ENCODE results near the gene AFF1. TPM values are rescaled to one million over a fixed set of nuclear protein-coding genes. Genes with fewer than 3 reads are reported as not detected.
A peak's percentile ranks its signal among the peaks of the same experiment; 100 is the strongest.

Gene AFF1, protein sequence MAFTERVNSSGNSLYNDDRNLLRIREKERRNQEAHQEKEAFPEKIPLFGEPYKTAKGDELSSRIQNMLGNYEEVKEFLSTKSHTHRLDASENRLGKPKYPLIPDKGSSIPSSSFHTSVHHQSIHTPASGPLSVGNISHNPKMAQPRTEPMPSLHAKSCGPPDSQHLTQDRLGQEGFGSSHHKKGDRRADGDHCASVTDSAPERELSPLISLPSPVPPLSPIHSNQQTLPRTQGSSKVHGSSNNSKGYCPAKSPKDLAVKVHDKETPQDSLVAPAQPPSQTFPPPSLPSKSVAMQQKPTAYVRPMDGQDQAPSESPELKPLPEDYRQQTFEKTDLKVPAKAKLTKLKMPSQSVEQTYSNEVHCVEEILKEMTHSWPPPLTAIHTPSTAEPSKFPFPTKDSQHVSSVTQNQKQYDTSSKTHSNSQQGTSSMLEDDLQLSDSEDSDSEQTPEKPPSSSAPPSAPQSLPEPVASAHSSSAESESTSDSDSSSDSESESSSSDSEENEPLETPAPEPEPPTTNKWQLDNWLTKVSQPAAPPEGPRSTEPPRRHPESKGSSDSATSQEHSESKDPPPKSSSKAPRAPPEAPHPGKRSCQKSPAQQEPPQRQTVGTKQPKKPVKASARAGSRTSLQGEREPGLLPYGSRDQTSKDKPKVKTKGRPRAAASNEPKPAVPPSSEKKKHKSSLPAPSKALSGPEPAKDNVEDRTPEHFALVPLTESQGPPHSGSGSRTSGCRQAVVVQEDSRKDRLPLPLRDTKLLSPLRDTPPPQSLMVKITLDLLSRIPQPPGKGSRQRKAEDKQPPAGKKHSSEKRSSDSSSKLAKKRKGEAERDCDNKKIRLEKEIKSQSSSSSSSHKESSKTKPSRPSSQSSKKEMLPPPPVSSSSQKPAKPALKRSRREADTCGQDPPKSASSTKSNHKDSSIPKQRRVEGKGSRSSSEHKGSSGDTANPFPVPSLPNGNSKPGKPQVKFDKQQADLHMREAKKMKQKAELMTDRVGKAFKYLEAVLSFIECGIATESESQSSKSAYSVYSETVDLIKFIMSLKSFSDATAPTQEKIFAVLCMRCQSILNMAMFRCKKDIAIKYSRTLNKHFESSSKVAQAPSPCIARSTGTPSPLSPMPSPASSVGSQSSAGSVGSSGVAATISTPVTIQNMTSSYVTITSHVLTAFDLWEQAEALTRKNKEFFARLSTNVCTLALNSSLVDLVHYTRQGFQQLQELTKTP
- 10 to 100 TPM; 22.9 to 47.1 (median 34.0) TPM for total RNA-seq

DNA sequence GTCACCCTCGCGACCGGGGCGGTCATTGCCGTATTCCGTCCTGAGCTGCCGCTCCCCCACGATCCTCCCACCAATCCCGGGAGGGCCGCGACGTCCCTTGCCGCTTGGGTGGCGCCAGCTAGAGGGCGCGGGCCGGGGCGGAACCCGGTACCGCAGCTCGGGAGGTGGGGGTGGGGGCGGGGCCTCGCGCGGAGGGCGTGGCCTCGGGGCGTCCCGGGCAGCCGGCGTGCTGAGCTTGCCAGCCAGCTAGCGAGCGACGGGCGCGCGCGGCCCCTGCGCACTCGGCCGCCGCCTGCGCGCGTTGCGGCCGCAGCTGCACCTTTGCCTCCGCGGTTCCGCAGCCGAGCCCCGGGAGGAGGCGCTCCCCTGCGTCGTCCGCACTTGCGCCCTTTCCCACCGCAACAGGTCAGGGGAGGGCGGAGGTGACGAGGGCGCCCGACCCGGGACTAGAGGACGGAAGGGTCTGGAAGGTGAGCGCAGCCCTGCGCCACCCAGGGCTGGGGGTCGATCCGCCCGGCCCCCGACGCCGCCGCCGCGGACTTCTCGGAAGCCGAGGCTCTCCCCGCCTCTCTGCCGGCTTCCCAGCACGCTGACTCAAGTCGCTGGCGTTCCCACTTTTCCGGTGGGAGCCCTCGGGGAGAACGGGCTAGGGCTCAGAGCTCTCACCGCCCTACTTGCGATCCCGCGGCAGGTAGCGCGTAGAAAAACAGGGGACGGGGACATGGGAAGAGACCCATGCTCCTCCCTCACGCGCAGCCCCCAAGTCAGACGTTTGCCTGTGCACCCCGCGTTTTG lies at the start of gene AFF1:
Gene AFF1, plus strand, starts transcription at position 241 of the 795 bp plus-strand sequence. CDS start 13,523 bp downstream, outside the sequence.
- Histone ChIP-seq H3K4me3 (peak within 1 kb of the TSS; percentile 81 to 98 (median 90)), H3K36me3 (peaks cover 0 to 14% (median 0%) of the 10 kb centered on the region in 3 donors), H3K27ac (peak within 1 kb of the TSS; percentile 97 to 99 (median 98)), H3K4me1 (peaks cover 24 to 50% (median 28%) of the 10 kb centered on the region in 3 donors), H3K27me3 (no peaks in the 10 kb centered on the region), H3K9me3 (no peaks in the 10 kb centered on the region)
- TF ChIP-seq, protein P1, sequence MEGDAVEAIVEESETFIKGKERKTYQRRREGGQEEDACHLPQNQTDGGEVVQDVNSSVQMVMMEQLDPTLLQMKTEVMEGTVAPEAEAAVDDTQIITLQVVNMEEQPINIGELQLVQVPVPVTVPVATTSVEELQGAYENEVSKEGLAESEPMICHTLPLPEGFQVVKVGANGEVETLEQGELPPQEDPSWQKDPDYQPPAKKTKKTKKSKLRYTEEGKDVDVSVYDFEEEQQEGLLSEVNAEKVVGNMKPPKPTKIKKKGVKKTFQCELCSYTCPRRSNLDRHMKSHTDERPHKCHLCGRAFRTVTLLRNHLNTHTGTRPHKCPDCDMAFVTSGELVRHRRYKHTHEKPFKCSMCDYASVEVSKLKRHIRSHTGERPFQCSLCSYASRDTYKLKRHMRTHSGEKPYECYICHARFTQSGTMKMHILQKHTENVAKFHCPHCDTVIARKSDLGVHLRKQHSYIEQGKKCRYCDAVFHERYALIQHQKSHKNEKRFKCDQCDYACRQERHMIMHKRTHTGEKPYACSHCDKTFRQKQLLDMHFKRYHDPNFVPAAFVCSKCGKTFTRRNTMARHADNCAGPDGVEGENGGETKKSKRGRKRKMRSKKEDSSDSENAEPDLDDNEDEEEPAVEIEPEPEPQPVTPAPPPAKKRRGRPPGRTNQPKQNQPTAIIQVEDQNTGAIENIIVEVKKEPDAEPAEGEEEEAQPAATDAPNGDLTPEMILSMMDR (IDR thresholded peaks at IDR 0.05) = peak; percentile 53 to 76 (median 60)
- peak in 3 of 4 donors; percentile 41 to 99 (median 75) for TF ChIP-seq POLR2A (IDR thresholded peaks at IDR 0.05)
- intact Hi-C loops (cut with DNase I) = loop anchor here (2.0 kb wide), 1 partner anchor 72 kb away; no protein-coding TSS in a partner anchor
- DNase-seq = peak; percentile 60
- WGBS, 2 donors = 1% methylated on average over 28 of the region's 97 CpGs; no CpG with 5 or more reads in 1 of the 2 donors

DNA sequence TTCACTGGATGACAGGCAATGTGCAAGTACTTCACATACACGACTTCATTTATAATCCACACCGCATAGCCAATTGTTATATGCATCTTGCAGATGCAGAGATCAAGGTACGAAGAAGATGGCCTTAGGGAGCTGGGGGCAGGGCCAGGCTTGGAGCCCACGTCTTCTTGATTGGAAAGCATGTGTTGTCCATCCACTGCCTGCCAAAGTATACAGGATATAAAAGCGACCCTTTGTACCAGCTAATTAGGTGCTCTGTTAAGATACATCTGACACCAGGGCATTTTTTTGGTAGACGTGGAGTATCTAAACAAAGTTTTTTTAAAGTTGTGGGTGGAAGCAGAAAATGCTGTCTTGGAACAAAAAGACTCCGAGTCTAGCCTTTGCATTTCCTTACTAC lies 44.0 kb upstream of the AFF1 start:
- WGBS, 2 donors = 23 to 43% methylated on average over 7 of the region's 7 CpGs
- H3K9me3 ChIP-seq = no peaks in the 10 kb centered on the region
- peaks cover 0 to 8% (median 0%) of the 10 kb centered on the region in 3 donors for H3K36me3 ChIP-seq
- peak overlapping the region in 2 of 4 donors; percentile 73 to 85 for H3K4me3 ChIP-seq
- peaks cover 3 to 38% (median 4%) of the 10 kb centered on the region in 3 donors for H3K4me1 ChIP-seq
- intact Hi-C loops (cut with DNase I) = no loop called here
- TF ChIP-seq, protein P1 (IDR thresholded peaks at IDR 0.05) = no peak
- TF ChIP-seq POLR2A (IDR thresholded peaks at IDR 0.05) = no peak
- H3K27me3 ChIP-seq = no peaks in the 10 kb centered on the region
- no peak for DNase-seq
- H3K27ac ChIP-seq = peak overlapping the region; percentile 3 to 98 (median 93)

DNA sequence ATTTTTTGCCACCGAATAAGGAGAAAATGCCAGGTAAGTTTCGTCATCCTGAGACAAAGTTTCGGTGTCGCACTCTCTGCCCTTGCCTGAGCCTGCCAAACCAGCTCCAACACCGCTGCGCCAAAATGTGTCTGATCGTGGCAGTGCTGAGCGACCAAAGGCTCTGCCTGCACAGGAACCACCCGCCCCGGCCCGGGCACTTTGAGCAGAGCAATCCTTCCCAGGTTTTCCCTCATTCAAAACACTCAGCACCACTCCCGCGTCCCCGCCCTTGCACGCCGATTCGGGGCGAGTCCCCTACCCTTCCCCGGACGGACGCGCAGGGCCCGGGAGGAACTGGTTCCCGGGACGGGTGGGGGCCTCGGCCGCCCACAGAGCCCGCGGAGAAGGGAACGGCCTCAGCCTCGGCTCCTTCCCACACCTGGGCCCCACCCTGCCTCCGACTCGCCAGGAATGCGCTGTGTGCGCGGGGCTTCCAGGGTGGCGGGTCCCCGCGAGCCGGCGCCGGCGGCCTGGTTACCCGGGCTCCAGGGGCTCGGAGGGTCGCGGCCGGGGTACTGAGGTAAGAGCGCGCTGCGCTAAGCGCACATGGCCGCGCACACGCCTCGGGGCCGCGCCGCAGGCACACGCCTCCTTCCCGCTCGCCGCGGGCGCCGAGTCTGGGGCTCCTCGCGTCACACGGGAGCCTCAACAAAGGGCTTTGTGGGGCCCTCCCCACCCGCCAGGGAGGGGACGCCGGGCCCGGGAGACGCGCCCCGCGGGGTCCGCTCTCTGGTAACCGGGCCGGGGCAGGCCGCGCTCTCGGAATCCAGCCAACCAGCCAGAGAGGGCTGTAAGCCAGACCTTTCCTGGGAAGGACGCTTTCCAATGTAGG lies 42.8 kb upstream of the AFF1 start, which contains the start of gene C4orf36:
Gene C4orf36, minus strand, starts transcription at position 661 of the 874 bp plus-strand sequence. CDS start 902 bp downstream, outside the sequence.
- 2 to 6% methylated on average over 4 to 21 of the region's 84 CpGs for WGBS, 2 donors
- Histone ChIP-seq H3K36me3 (peaks cover 0 to 7% (median 0%) of the 10 kb centered on the region in 3 donors), H3K27ac (peak within 1 kb of the TSS; percentile 89 to 98 (median 94)), H3K4me3 (peak within 1 kb of the TSS; percentile 68 to 85 (median 75)), H3K27me3 (no peaks in the 10 kb centered on the region), H3K4me1 (peaks cover 3 to 38% (median 4%) of the 10 kb centered on the region in 3 donors), H3K9me3 (no peaks in the 10 kb centered on the region)
- intact Hi-C loops (cut with DNase I) = no loop called here
- peak; percentile 6 for DNase-seq
- TF ChIP-seq POLR2A (IDR thresholded peaks at IDR 0.05) = peak in 2 of 4 donors; percentile 32 to 39
- TF ChIP-seq, protein P1 (IDR thresholded peaks at IDR 0.05) = peak in 1 of 6 experiments; percentile 6

DNA sequence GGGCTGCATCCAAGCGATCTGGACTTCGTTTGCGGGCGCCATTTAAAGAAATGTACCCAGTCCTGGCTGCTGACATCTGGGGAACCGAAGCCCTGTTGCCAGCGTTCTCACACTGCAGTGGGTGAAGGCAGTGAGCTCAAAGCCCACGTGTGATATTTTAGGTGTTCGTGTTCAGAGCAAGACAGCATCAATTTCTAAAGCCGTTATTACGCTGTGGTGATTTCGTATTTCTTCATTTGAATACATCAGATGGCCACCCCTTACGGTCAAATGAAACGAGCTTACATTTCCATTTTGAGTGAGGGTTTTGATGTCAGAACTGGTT lies 42.2 kb upstream of the AFF1 start:
- Histone ChIP-seq H3K9me3 (no peaks in the 10 kb centered on the region), H3K4me3 (peak overlapping the region; percentile 68 to 85 (median 75)), H3K27me3 (no peaks in the 10 kb centered on the region), H3K27ac (peak overlapping the region; percentile 89 to 98 (median 94)), H3K4me1 (peaks cover 3 to 38% (median 4%) of the 10 kb centered on the region in 3 donors), H3K36me3 (peaks cover 0 to under 1% (median 0%) of the 10 kb centered on the region in 3 donors)
- TF ChIP-seq, protein P1 (IDR thresholded peaks at IDR 0.05) = no peak
- TF ChIP-seq POLR2A (IDR thresholded peaks at IDR 0.05) = no peak
- intact Hi-C loops (cut with DNase I) = no loop called here
- DNase-seq = no peak
- WGBS, 2 donors = 1 to 11% methylated on average over 8 to 9 of the region's 13 CpGs

Measured in esophagus squamous epithelium (tissue), 5 donors.